HG02798 (cell line): Measurements from ENCODE around the gene NOX4.
"Not testable (repeated sequence)": the region's sequence is repeated elsewhere in the genome, so short reads cannot be mapped to it uniquely, and the experiment has no call there.

Experiments
- ATAC-seq: cut with Tn5 transposase; IDR thresholded peaks from one replicate; pipeline ENCODE4 v1.9.1; 2021; ENCODE audit warnings: mild to moderate bottlenecking; ENCODE audit not compliant: unreplicated experiment, poor library complexity

NOX4 gene

DNA sequence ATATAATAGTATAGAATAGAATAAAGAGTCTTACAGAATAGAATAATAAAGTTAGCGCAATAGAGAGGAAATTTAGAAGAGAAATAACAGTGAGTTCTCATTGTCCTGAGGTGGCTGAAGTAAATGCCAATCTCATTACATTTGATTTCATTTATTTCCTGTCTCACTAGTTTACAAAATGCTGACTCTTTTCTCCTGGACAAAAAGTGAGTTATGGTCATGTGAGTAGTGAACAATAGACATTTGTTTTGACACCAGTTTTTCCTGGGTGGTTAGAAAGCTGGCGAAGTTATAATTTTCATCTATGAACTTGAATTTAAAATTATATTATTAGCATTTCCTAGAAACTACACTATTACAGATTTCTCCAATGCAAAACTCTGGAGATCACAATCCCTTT lies 169.8 kb downstream of the NOX4 start:
- ATAC-seq: no peak

DNA sequence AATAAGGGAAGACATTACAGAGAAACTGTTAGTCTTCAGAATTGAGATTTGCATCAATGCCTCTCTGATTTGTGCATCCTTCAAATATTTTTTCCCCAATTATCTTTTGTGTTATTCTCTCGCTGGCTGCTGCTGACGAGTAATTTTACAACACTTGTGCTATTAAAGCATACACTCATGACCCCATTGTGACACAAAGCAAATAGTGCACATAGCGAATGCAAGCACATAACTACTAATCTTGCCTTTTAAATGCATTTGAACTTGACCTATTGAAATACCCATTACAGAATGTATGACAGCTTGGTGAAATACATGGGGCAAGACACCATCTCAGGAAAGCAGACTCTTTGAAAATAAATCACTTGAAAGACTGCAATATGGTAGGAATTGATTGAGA lies 180.6 kb downstream of the NOX4 start:
- not testable (repeated sequence) for ATAC-seq

DNA sequence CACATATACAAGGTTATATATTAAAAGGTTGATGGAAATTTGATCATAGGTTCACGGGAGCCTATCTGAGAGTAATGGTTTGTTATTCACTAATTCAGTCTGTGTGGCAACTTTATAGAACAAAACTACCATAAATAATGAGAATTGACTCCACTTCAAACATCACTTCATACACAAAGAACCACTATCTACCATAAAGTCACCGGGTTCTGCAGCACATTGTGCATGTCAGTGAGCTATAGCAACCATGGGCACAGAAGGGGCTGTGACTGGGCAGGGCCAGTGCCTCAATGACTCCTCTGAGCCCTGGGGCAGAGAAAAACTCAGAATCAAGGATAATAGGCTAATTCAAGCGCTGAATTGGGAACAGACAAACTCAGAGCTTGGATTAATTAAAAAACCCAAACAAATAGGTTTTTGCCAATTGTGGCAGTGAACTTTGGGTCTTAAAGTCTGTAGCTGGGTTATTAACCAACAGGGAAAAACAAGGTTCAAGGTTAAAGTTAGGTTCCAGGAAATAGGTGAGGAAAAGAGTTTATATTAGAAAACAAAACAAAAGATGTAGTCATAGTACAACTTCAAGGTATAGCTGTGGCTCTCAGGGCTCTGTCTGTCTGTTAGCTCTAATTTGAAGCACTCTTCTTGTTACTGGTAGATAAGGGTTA lies 181.7 kb downstream of the NOX4 start:
- not testable (repeated sequence) for ATAC-seq

GRCh38 chr11:89308272-89308671 lies 182.9 kb downstream of the NOX4 start:
- not testable (repeated sequence) for ATAC-seq

GRCh38 chr11:89303029-89303428 lies 188.1 kb downstream of the NOX4 start:
- not testable (repeated sequence) for ATAC-seq

GRCh38 chr11:89295023-89295422 lies 196.2 kb downstream of the NOX4 start:
- ATAC-seq: not testable (repeated sequence)

- no peak for ATAC-seq
These were observed 197.1 kb downstream of the NOX4 start for GRCh38 chr11:89293965-89294679.

- not testable (repeated sequence) for ATAC-seq
These were observed 203.2 kb downstream of the NOX4 start for GRCh38 chr11:89288004-89288403.

GRCh38 chr11:89286601-89287000 lies 204.6 kb downstream of the NOX4 start:
- ATAC-seq: not testable (repeated sequence)

GRCh38 chr11:89281032-89281677 lies 210.0 kb downstream of the NOX4 start:
- ATAC-seq: not testable (repeated sequence)

GRCh38 chr11:89279176-89279575 lies 212.0 kb downstream of the NOX4 start:
- ATAC-seq: no peak

DNA sequence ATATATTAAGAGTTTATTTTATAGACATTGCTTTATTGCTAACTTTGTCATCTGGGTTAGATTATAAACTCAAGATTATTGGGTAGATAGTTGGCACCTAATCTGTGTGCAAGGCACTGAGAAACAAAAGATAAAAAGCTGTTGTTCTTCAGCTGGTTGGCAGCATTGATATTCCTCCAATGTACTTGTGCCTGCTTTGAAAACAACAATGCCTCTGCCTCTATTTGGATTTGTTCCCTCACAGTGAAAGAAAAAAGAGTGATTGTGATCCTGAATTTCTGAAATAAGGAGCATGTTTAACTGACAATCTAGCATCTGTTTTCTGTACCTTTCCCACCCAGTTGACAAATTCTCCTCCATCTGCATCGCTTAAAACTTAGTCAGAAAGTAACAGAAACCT lies 215.2 kb downstream of the NOX4 start:
- ATAC-seq: no peak
